Mesenchymal stem cell (in vitro differentiated cells and primary cell): Measurements from ENCODE around the gene ITPKB.

ENCODE experiments used
- DNase-seq: peaks from one replicate; pipeline ENCODE4 v3.0.0-alpha.2; 2013
- H2AFZ ChIP-seq: one replicate; pipeline ENCODE4 v1.6.1; 2013; ENCODE audit warnings: low read depth, mild to moderate bottlenecking, control low read depth, inconsistent platforms, low read length, moderate library complexity
- H2AK5ac ChIP-seq: 2 replicates; pipeline ENCODE4 v1.6.1; 2013; ENCODE audit warnings: low read length, moderate library complexity, mild to moderate bottlenecking, inconsistent platforms; ENCODE audit not compliant: severe bottlenecking
- H2BK120ac ChIP-seq: one replicate; pipeline ENCODE4 v1.6.1; 2013; ENCODE audit warnings: low read depth, mild to moderate bottlenecking, inconsistent platforms, low read length, moderate library complexity
- H2BK12ac ChIP-seq, 2 experiments: one replicate each; pipeline ENCODE4 v1.6.1; 2013; ENCODE audit warnings: inconsistent platforms in 2 of 2, low read length in 2 of 2, mild to moderate bottlenecking in 2 of 2, moderate library complexity in 2 of 2, control low read depth in 1 of 2
- H2BK15ac ChIP-seq: one replicate; pipeline ENCODE4 v1.6.1; 2013; ENCODE audit warnings: mild to moderate bottlenecking, low read depth, inconsistent platforms; ENCODE audit not compliant: poor library complexity, severe bottlenecking
- H2BK5ac ChIP-seq: 2 replicates; pipeline ENCODE4 v1.6.1; 2013; ENCODE audit warnings: low read depth, mild to moderate bottlenecking, low read length, control low read depth, inconsistent platforms; ENCODE audit not compliant: poor library complexity, severe bottlenecking
- H3K14ac ChIP-seq, 2 experiments: one replicate each; pipeline ENCODE4 v1.6.1; 2013; ENCODE audit warnings: inconsistent platforms in 2 of 2, low read length in 2 of 2, control low read depth in 1 of 2, mild to moderate bottlenecking in 1 of 2, moderate library complexity in 1 of 2
- H3K18ac ChIP-seq, 2 experiments: one replicate each; pipeline ENCODE4 v1.6.1; 2013; ENCODE audit warnings: inconsistent platforms in 2 of 2, low read length in 2 of 2, control low read depth in 1 of 2, low read depth in 1 of 2, mild to moderate bottlenecking in 1 of 2
- H3K23ac ChIP-seq, 2 experiments: one replicate each; pipeline ENCODE4 v1.6.1; 2013; ENCODE audit warnings: inconsistent platforms in 2 of 2, low read length in 2 of 2, mild to moderate bottlenecking in 2 of 2, moderate library complexity in 2 of 2, control low read depth in 1 of 2
- H3K27ac ChIP-seq: 2 replicates; pipeline ENCODE4 v1.5.1; 2013; ENCODE audit warnings: mild to moderate bottlenecking, moderate library complexity, low read length, control low read depth, inconsistent platforms; ENCODE audit not compliant: poor library complexity, severe bottlenecking
- H3K27me3 ChIP-seq, 2 experiments: 2 replicates each; pipeline versions ENCODE4 v1.6.1 to v1.7.0; 2013; ENCODE audit warnings: low read length in 2 of 2, mild to moderate bottlenecking in 2 of 2, moderate library complexity in 2 of 2, control low read depth in 1 of 2, inconsistent platforms in 1 of 2; ENCODE audit not compliant: control insufficient read depth in 1 of 2, insufficient read depth in 1 of 2
- H3K36me3 ChIP-seq, 2 experiments: 2 replicates each; pipeline versions ENCODE4 v1.6.1 to v1.7.0; 2013; ENCODE audit warnings: low read length in 2 of 2, control low read depth in 1 of 2, inconsistent platforms in 1 of 2, low read depth in 1 of 2, mild to moderate bottlenecking in 1 of 2; ENCODE audit not compliant: insufficient read depth in 2 of 2, control insufficient read depth in 1 of 2
- H3K4ac ChIP-seq, 2 experiments: one replicate each; pipeline ENCODE4 v1.6.1; 2013; ENCODE audit warnings: inconsistent platforms in 2 of 2, low read length in 2 of 2, mild to moderate bottlenecking in 2 of 2, moderate library complexity in 2 of 2, control low read depth in 1 of 2, low read depth in 1 of 2
- H3K4me1 ChIP-seq: 2 replicates; pipeline ENCODE4 v1.6.1; 2013; ENCODE audit warnings: low read depth, low read length, control low read depth; ENCODE audit not compliant: control insufficient read depth, insufficient read depth
- H3K4me2 ChIP-seq: 2 replicates; pipeline ENCODE4 v1.6.1; 2013; ENCODE audit warnings: low read length, mild to moderate bottlenecking, inconsistent platforms; ENCODE audit not compliant: poor library complexity, severe bottlenecking
- H3K4me3 ChIP-seq, 2 experiments: 2 replicates each; pipeline versions ENCODE4 v1.5.1 to v1.7.0; 2013; ENCODE audit warnings: low read length in 2 of 2, mild to moderate bottlenecking in 2 of 2, control low read depth in 1 of 2, low read depth in 1 of 2; ENCODE audit not compliant: insufficient read depth in 1 of 2
- H3K79me1 ChIP-seq: replicated peaks from 2 replicates; pipeline ENCODE4 v1.6.1; 2013; ENCODE audit warnings: mild to moderate bottlenecking, control low read depth, low read length, inconsistent platforms; ENCODE audit not compliant: poor library complexity, severe bottlenecking
- H3K9ac ChIP-seq: 2 replicates; pipeline ENCODE4 v1.7.0; 2013; ENCODE audit warnings: mild to moderate bottlenecking, low read length, moderate library complexity
- H3K9me3 ChIP-seq: 2 replicates; pipeline ENCODE4 v1.7.0; 2013; ENCODE audit warnings: mild to moderate bottlenecking, low read length; ENCODE audit not compliant: control insufficient read depth
- H4K8ac ChIP-seq: one replicate; pipeline ENCODE4 v1.6.1; 2013; ENCODE audit warnings: inconsistent platforms, mild to moderate bottlenecking, low read length, moderate library complexity
- H4K91ac ChIP-seq: one replicate; pipeline ENCODE4 v1.6.1; 2013; ENCODE audit warnings: mild to moderate bottlenecking, low read length, inconsistent platforms
- WGBS: methylation state at CpG from one replicate; pipeline ENCODE4 v1.1.7; 2013; ENCODE audit warnings: mixed read lengths; 5-methylcytosine and 5-hydroxymethylcytosine counted together

The ITPKB gene

DNA sequence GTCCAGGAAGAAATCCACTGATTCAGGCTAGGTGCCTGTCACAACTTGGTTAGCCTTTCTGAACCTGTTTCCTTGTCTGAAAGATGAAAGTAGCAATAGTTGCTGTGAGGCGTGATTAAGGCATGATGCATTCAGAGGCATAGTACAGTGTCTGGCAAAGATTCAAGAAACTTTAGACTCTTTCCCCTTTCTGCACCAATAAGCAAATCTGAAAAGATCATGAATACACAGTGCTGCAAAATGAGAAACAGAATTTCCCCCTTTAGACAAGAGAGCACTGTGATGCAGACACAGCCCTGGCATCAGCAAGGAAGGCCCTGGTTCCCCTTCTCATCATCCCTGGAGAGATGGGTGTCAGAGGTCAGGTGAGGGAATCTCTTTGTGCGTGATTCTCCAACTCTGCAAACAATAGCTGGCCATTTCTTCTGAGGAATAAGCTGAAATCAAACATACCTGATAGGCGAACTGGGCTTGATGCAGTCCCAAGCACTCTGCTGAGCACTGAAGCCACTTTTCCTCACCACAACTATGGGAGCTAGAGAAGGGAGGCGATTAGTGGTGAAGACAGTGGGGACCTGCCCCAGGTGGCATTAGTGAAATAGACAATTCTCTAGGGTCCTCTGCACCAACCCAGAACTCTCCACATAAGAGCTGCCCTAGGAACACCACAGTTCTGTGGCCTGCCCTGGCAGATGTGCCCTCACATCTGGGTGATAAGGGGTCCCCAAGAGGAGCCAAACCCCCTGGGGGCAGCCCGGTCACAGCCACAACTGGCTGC lies 41.7 kb downstream of the ITPKB start:
- Histone ChIP-seq H4K8ac (no peak overlapping the region), H2AK5ac (no peak overlapping the region), H3K18ac (peak overlapping the region in 1 of 2 experiments; percentile 42), H2BK120ac (no peak overlapping the region), H3K23ac (no peak overlapping the region), H3K36me3 (peaks cover 2 to 8% of the 10 kb centered on the region in 2 experiments), H2BK12ac (no peak overlapping the region), H4K91ac (no peak overlapping the region), H3K4me3 (no peak overlapping the region), H3K27ac (no peak overlapping the region), H3K27me3 (no peaks in the 10 kb centered on the region), H2BK5ac (no peak overlapping the region), H3K4ac (peak overlapping the region in 1 of 2 experiments; percentile 16), H3K4me2 (no peak overlapping the region), H3K14ac (no peak overlapping the region), H3K4me1 (peaks cover 12% of the 10 kb centered on the region), H3K9ac (no peak overlapping the region), H3K9me3 (no peaks in the 10 kb centered on the region), H2BK15ac (no peak overlapping the region), H3K79me1 (peaks cover 24% of the 10 kb centered on the region), H2AFZ (no peak overlapping the region)
- WGBS: 85% methylated on average over 5 of the region's 5 CpGs
- DNase-seq: peak; percentile 42

GRCh38 chr1:226696547-226696946 lies 42.5 kb downstream of the ITPKB start:
- H3K23ac ChIP-seq: no peak overlapping the region
- H2AK5ac ChIP-seq: no peak overlapping the region
- peaks cover 9% of the 10 kb centered on the region for H3K4me1 ChIP-seq
- no peak overlapping the region for H3K18ac ChIP-seq
- no peaks in the 10 kb centered on the region for H3K9me3 ChIP-seq
- H3K36me3 ChIP-seq: peaks cover 2 to 8% of the 10 kb centered on the region in 2 experiments
- H3K4me2 ChIP-seq: no peak overlapping the region
- H3K4me3 ChIP-seq: no peak overlapping the region
- peak; percentile 51 for DNase-seq
- H2BK12ac ChIP-seq: no peak overlapping the region
- H2BK15ac ChIP-seq: no peak overlapping the region
- no peak overlapping the region for H3K27ac ChIP-seq
- H2AFZ ChIP-seq: no peak overlapping the region
- peaks cover 25% of the 10 kb centered on the region for H3K79me1 ChIP-seq
- H2BK5ac ChIP-seq: no peak overlapping the region
- H2BK120ac ChIP-seq: no peak overlapping the region
- no peak overlapping the region for H4K91ac ChIP-seq
- WGBS: 95% methylated on average over 7 of the region's 7 CpGs
- H3K27me3 ChIP-seq: no peaks in the 10 kb centered on the region
- H4K8ac ChIP-seq: no peak overlapping the region
- H3K4ac ChIP-seq: no peak overlapping the region
- H3K9ac ChIP-seq: no peak overlapping the region
- no peak overlapping the region for H3K14ac ChIP-seq

GRCh38 chr1:226695335-226695900 lies 43.7 kb downstream of the ITPKB start:
- Histone ChIP-seq H3K23ac (no peak overlapping the region), H4K91ac (no peak overlapping the region), H2BK15ac (no peak overlapping the region), H3K4ac (no peak overlapping the region), H4K8ac (no peak overlapping the region), H3K27me3 (no peaks in the 10 kb centered on the region), H3K36me3 (peaks cover 2 to 8% of the 10 kb centered on the region in 2 experiments), H2AK5ac (no peak overlapping the region), H2BK12ac (no peak overlapping the region), H3K4me1 (peaks cover 9% of the 10 kb centered on the region), H3K79me1 (peaks cover 23% of the 10 kb centered on the region), H3K14ac (no peak overlapping the region), H2BK120ac (no peak overlapping the region), H3K27ac (no peak overlapping the region), H3K4me2 (no peak overlapping the region), H2AFZ (no peak overlapping the region), H3K4me3 (no peak overlapping the region), H3K18ac (peak overlapping the region in 1 of 2 experiments; percentile 11), H3K9me3 (no peaks in the 10 kb centered on the region), H2BK5ac (no peak overlapping the region), H3K9ac (no peak overlapping the region)
- 89% methylated on average over 7 of the region's 7 CpGs for WGBS
- DNase-seq: no peak

- H2AK5ac ChIP-seq: no peak overlapping the region
- 62% methylated on average over 3 of the region's 3 CpGs for WGBS
- H3K4ac ChIP-seq: no peak overlapping the region
- peak overlapping the region in 1 of 2 experiments; percentile 58 for H3K18ac ChIP-seq
- H4K91ac ChIP-seq: no peak overlapping the region
- no peak overlapping the region for H3K23ac ChIP-seq
- DNase-seq: peak; percentile 38
- H2BK5ac ChIP-seq: no peak overlapping the region
- peaks cover 9% of the 10 kb centered on the region for H3K4me1 ChIP-seq
- peaks cover 27% of the 10 kb centered on the region for H3K79me1 ChIP-seq
- H2BK120ac ChIP-seq: no peak overlapping the region
- no peak overlapping the region for H2BK15ac ChIP-seq
- H3K9me3 ChIP-seq: no peaks in the 10 kb centered on the region
- H3K27ac ChIP-seq: no peak overlapping the region
- no peak overlapping the region for H2AFZ ChIP-seq
- no peak overlapping the region for H3K4me2 ChIP-seq
- no peak overlapping the region for H3K14ac ChIP-seq
- H3K27me3 ChIP-seq: no peaks in the 10 kb centered on the region
- no peaks in the 10 kb centered on the region for H3K36me3 ChIP-seq
- H4K8ac ChIP-seq: peak overlapping the region; percentile 45
- no peak overlapping the region for H2BK12ac ChIP-seq
- no peak overlapping the region for H3K9ac ChIP-seq
- no peak overlapping the region for H3K4me3 ChIP-seq
These were observed 46.3 kb downstream of the ITPKB start for GRCh38 chr1:226692823-226693222.
